OCI-M1 (cell line): Measurements from ENCODE around the gene SEMG1.

ENCODE experiments used
- DNase-seq: peaks from one replicate; lab custom pipeline; 2025; lab: John Stamatoyannopoulos, UW

The SEMG1 gene

GRCh38 chr20:45223136-45223535, 16.3 kb downstream of the SEMG1 start:
- no peak for DNase-seq

- no peak for DNase-seq
Observed at GRCh38 chr20:45226287-45226686, 19.5 kb downstream of the SEMG1 start.

GRCh38 chr20:45229264-45230056, 22.6 kb downstream of the SEMG1 start:
- DNase-seq: peak; percentile 75

- DNase-seq: no peak
Observed at GRCh38 chr20:45230631-45231030, 23.8 kb downstream of the SEMG1 start.

GRCh38 chr20:45235995-45236394, 29.2 kb downstream of the SEMG1 start:
- DNase-seq: no peak

- no peak for DNase-seq
Observed at GRCh38 chr20:45238139-45238538, 31.3 kb downstream of the SEMG1 start.

GRCh38 chr20:45246109-45246508, 39.3 kb downstream of the SEMG1 start:
- no peak for DNase-seq

- DNase-seq: no peak
Observed at GRCh38 chr20:45247865-45248264, 41.0 kb downstream of the SEMG1 start.

GRCh38 chr20:45248609-45249008, 41.8 kb downstream of the SEMG1 start:
- no peak for DNase-seq

GRCh38 chr20:45251884-45252560, 45.2 kb downstream of the SEMG1 start:
- no peak for DNase-seq

- no peak for DNase-seq
Observed at GRCh38 chr20:45253261-45253660, 46.4 kb downstream of the SEMG1 start.

GRCh38 chr20:45254383-45255262, 47.8 kb downstream of the SEMG1 start, which contains the start of gene SLPI:
Gene SLPI (minus strand): TSS chr20:45254564. CDS start chr20:45254543, 21 bp downstream.
- peak; percentile 31 for DNase-seq

GRCh38 chr20:45257161-45257560, 50.3 kb downstream of the SEMG1 start:
- DNase-seq: no peak

GRCh38 chr20:45257711-45258110, 50.9 kb downstream of the SEMG1 start:
- no peak for DNase-seq

GRCh38 chr20:45258259-45258658, 51.4 kb downstream of the SEMG1 start:
- no peak for DNase-seq

GRCh38 chr20:45258664-45259063, 51.8 kb downstream of the SEMG1 start:
- no peak for DNase-seq
